HG03469 (cell line): ENCODE data around the gene NTSR1.

Source experiments
- ATAC-seq: cut with Tn5 transposase; IDR thresholded peaks from one replicate; pipeline ENCODE4 v1.9.1; 2021; ENCODE audit warnings: mild to moderate bottlenecking, moderate library complexity, moderate number of reproducible peaks; ENCODE audit not compliant: unreplicated experiment

The NTSR1 gene

GRCh38 chr20:62692801-62693523 is 15.7 kb upstream of the NTSR1 start:
- no peak for ATAC-seq

- no peak for ATAC-seq
Observed at GRCh38 chr20:62693524-62693922, 15.1 kb upstream of the NTSR1 start.

GRCh38 chr20:62694106-62694505 is 14.5 kb upstream of the NTSR1 start:
- no peak for ATAC-seq

GRCh38 chr20:62694868-62695267 is 13.8 kb upstream of the NTSR1 start:
- ATAC-seq = no peak

- no peak for ATAC-seq
Observed at GRCh38 chr20:62695448-62696414, 12.9 kb upstream of the NTSR1 start.

- ATAC-seq = no peak
Observed at GRCh38 chr20:62696434-62696957, 12.1 kb upstream of the NTSR1 start.

GRCh38 chr20:62696989-62697388 is 11.6 kb upstream of the NTSR1 start:
- ATAC-seq = no peak

GRCh38 chr20:62697468-62697912 is 11.1 kb upstream of the NTSR1 start:
- no peak for ATAC-seq

- ATAC-seq = no peak
Observed at GRCh38 chr20:62698231-62698630, 10.4 kb upstream of the NTSR1 start.

GRCh38 chr20:62699296-62699695 is 9.3 kb upstream of the NTSR1 start:
- ATAC-seq = no peak

- no peak for ATAC-seq
Observed at GRCh38 chr20:62699741-62700140, 8.9 kb upstream of the NTSR1 start.

- ATAC-seq = no peak
Observed at GRCh38 chr20:62700261-62700930, 8.2 kb upstream of the NTSR1 start.

- ATAC-seq = no peak
Observed at GRCh38 chr20:62701161-62702012, 7.2 kb upstream of the NTSR1 start.

GRCh38 chr20:62702013-62702300 is 6.7 kb upstream of the NTSR1 start:
- no peak for ATAC-seq

- ATAC-seq = no peak
Observed at GRCh38 chr20:62702895-62703852, 5.5 kb upstream of the NTSR1 start.

- no peak for ATAC-seq
Observed at GRCh38 chr20:62703853-62704228, 4.8 kb upstream of the NTSR1 start.

- ATAC-seq = no peak
Observed at GRCh38 chr20:62704341-62704948, 4.2 kb upstream of the NTSR1 start.

- no peak for ATAC-seq
Observed at GRCh38 chr20:62705627-62706026, 3.0 kb upstream of the NTSR1 start.

- no peak for ATAC-seq
Observed at GRCh38 chr20:62706344-62706743, 2.3 kb upstream of the NTSR1 start.
